Adipose tissue (tissue), 3 donors: Measurements from ENCODE around the gene ERMP1. TPM values are rescaled to one million over a fixed set of nuclear protein-coding genes. Genes with fewer than 3 reads are reported as not detected.

Experiments
- H3K27ac ChIP-seq: one replicate; pipeline ENCODE4 v1.5.1; 2013; ENCODE audit warnings: low read depth, low read length
- WGBS, 3 donors: extraction: QIAGEN DNeasy Blood & Tissue Kit; methylation state at CpG; one replicate each; pipeline ENCODE4 v1.1.7; 2013; 5-methylcytosine and 5-hydroxymethylcytosine counted together
- polyA plus RNA-seq, 3 donors: library from polyadenylated mRNA; stranded (reverse); fragments of 200-250 nt; gene quantifications; one replicate each; pipeline ENCODE4 v1.2.3, GENCODE V29; 2013
- donor health status: healthy with polysubstance abuse.
- donor health status: Bipolar disorder and iron deficiency.
- donor health status: healthy.

ERMP1 gene
- polyA plus RNA-seq, 3 donors, result 2.8 to 4.6 (median 4.5) TPM

- 91 to 98% (median 92%) methylated on average over 4 of the region's 4 CpGs for WGBS, 3 donors
- H3K27ac ChIP-seq, result no peak overlapping the region
These were observed 70.5 kb downstream of the ERMP1 start for GRCh38 chr9:5762421-5762820.

GRCh38 chr9:5760338-5760737 is 72.6 kb downstream of the ERMP1 start:
- WGBS, 3 donors, result 76 to 84% (median 77%) methylated on average over 1 of the region's 1 CpG
- H3K27ac ChIP-seq, result no peak overlapping the region

- H3K27ac ChIP-seq, result no peak overlapping the region
- 70 to 92% (median 90%) methylated on average over 3 of the region's 3 CpGs for WGBS, 3 donors
These were observed 76.3 kb downstream of the ERMP1 start for GRCh38 chr9:5756633-5757032.

GRCh38 chr9:5750569-5750968 is 82.3 kb downstream of the ERMP1 start:
- WGBS, 3 donors, result 96 to 100% (median 100%) methylated on average over 1 of the region's 1 CpG
- H3K27ac ChIP-seq, result no peak overlapping the region

GRCh38 chr9:5749306-5749705 is 83.6 kb downstream of the ERMP1 start:
- no peak overlapping the region for H3K27ac ChIP-seq
- WGBS, 3 donors, result 84 to 93% (median 89%) methylated on average over 4 of the region's 4 CpGs

GRCh38 chr9:5748438-5748837 is 84.5 kb downstream of the ERMP1 start:
- 93 to 100% (median 97%) methylated on average over 1 of the region's 1 CpG for WGBS, 3 donors
- H3K27ac ChIP-seq, result no peak overlapping the region

GRCh38 chr9:5743109-5743508 is 89.8 kb downstream of the ERMP1 start:
- 92 to 100% (median 96%) methylated on average over 3 of the region's 3 CpGs for WGBS, 3 donors

GRCh38 chr9:5736563-5737346 is 96.2 kb downstream of the ERMP1 start:
- 47 to 75% (median 48%) methylated on average over 2 of the region's 2 CpGs for WGBS, 3 donors

More at GRCh38 chr9:5743109-5743508, 89.8 kb downstream of the ERMP1 start:
- no peak overlapping the region for H3K27ac ChIP-seq

GRCh38 chr9:5735072-5735471 is 97.8 kb downstream of the ERMP1 start:
- H3K27ac ChIP-seq, result no peak overlapping the region
- 68 to 98% (median 95%) methylated on average over 2 of the region's 2 CpGs for WGBS, 3 donors

More at GRCh38 chr9:5736563-5737346, 96.2 kb downstream of the ERMP1 start:
- H3K27ac ChIP-seq, result no peak overlapping the region

Other genes starting within 250 kb of the ERMP1 start
- gene RIC1, start 204.0 kb downstream of the ERMP1 start, polyA plus RNA-seq, result 1 to 10 TPM; 5.3 to 7.7 (median 6.3) TPM
- not detected for gene MLANA, start 57.8 kb upstream of the ERMP1 start, polyA plus RNA-seq
- gene RANBP6, start 182.5 kb upstream of the ERMP1 start, polyA plus RNA-seq, result 1 to 10 TPM; 4.0 to 7.5 (median 5.6) TPM